HG03108 (cell line): ENCODE measurements around the gene RILPL1.
A peak's percentile ranks its signal among the peaks of the same experiment; 100 is the strongest.
"Not testable (repeated sequence)": the region's sequence is repeated elsewhere in the genome, so short reads cannot be mapped to it uniquely, and the experiment has no call there.

ENCODE experiments used
- ATAC-seq: cut with Tn5 transposase; IDR thresholded peaks from one replicate; pipeline ENCODE4 v1.9.1; 2021; ENCODE audit warnings: moderate library complexity; ENCODE audit not compliant: unreplicated experiment

Gene RILPL1

GRCh38 chr12:123433615-123434014 is 99.9 kb downstream of the RILPL1 start:
- no peak for ATAC-seq

GRCh38 chr12:123431951-123432817 is 101.3 kb downstream of the RILPL1 start:
- ATAC-seq, result not testable (repeated sequence)

- not testable (repeated sequence) for ATAC-seq
Observed at GRCh38 chr12:123429101-123429500, 104.4 kb downstream of the RILPL1 start.

GRCh38 chr12:123428591-123428990 is 104.9 kb downstream of the RILPL1 start:
- no peak for ATAC-seq

GRCh38 chr12:123427036-123427769 is 106.3 kb downstream of the RILPL1 start:
- ATAC-seq, result peak; percentile 94

GRCh38 chr12:123421314-123421713 is 112.2 kb downstream of the RILPL1 start:
- ATAC-seq, result no peak
